Measurements from ENCODE around the gene NXT2.
"Not testable (repeated sequence)": the region's sequence is repeated elsewhere in the genome, so short reads cannot be mapped to it uniquely, and the experiment has no call there.

Gene NXT2

GRCh38 chrX:109536439-109537323, at the start of gene NXT2:
TSS of gene NXT2 (plus strand) at chrX:109536844. CDS start at chrX:109537007, 163 bp downstream.
- DNase-seq = peak; percentile 94

- no peak for DNase-seq
Measured at GRCh38 chrX:109487640-109488039, 49.0 kb upstream of the NXT2 start.

DNA sequence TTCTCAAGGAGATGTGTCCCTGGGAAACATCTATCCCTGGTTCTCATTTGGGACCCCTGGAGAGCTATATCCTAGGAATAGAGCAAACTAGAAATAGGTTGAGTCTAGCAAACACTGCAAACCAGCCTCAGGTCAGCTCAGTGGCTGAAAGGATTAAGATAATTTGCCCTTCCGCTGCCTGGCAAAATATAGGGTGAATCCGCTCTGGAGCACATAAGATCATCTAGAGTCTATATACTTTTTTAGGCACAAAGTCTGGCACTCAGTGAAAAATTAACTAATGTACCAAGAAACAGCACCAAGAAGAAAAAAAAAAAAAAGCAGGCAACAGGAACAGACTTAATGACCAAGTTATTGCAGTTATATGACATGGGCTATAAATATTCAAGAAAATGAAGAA, 47.5 kb upstream of the NXT2 start:
- DNase-seq = no peak

DNA sequence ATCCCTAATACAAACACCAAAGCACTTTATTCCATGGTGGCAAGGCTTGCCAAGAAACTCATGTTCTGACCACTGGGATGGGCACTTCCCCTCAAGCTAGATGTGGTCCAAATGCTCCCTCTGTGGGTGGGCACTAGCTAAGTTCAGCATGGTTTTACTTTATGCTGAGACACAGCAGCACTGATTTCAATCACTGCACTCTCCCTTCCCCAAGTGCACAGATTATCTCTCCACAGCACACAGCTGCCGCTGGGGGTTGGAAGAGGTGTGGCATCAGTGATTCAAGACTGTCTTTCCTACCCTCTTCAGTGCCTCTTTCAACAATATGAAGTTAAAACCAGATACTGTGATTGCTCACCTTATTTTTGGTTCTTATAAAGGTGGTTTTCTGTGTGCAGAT, 38.2 kb upstream of the NXT2 start:
- DNase-seq = no peak

GRCh38 chrX:109501176-109501575, 35.5 kb upstream of the NXT2 start:
- DNase-seq = no peak

DNA sequence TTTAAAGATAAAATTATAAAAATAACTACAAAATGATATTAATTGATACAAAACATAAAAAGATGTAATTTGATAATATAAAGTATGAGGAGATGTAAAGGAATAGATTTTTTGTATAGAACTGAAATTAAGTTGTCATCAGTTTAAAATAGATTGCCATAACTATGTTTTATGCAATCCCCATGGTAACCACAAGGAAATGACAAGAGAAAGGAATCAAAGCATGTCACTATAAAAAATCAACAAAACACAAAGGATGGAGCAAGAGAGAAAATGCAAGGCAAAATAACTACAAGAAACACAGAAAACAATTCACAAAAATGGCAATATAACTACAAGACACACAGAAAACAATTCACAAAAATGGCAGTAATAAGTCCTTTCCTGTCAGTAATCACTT, 27.7 kb upstream of the NXT2 start:
- no peak for DNase-seq

DNA sequence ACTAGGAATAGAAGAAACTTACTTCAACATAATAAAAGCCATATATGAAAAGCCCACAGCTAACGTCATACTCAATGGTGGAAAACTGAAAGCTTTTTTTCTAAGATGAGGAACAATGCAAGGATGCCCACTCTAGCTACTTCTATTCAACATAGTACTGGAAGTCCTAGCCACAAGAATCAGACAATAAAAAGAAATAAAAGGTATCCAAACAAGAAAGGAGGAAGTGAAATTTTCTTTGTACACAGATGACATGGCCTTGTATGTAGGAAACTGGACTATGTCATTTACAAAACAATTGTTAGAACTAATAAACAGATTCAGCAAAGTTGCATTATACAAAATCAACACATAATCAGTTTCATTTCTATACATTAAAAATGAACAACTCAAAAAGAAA, 25.5 kb upstream of the NXT2 start:
- DNase-seq = no peak

DNA sequence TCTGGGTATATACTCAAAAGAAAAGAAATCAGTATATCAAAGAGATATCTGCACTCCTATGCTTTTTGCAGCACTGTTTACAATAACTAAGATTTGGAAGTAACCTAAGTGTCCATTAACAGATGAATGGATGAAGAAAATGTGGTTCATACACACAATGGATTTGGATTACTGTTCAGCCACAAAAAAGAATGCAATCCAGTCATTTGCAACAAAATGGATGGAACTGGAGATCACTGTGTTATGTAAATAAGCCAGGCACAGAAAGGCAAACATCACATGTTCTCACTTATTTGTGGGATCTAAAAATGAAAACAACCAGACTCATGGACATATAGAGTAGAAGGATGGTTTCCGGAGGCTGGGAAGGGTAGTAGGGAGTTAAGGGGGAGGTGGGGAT, 17.6 kb upstream of the NXT2 start:
- no peak for DNase-seq

DNA sequence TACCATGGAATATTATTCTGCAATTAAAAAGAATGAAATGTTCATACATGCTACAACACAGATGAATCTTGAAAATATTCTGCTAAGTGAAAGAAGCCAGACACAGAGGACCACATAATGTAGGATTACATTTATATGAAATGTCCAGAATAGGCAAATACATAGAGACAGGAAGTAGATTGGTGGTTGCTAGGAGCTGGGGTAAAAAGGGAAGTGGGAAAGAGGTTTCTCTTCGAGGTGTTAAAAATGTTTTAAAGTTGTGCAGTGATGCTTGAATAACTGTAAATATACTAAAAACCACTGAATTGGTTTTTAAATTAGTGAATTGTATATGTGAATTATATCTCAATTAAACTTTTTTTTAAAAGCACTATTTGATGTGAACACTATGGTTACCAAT, 3.6 kb upstream of the NXT2 start:
- no peak for DNase-seq

DNA sequence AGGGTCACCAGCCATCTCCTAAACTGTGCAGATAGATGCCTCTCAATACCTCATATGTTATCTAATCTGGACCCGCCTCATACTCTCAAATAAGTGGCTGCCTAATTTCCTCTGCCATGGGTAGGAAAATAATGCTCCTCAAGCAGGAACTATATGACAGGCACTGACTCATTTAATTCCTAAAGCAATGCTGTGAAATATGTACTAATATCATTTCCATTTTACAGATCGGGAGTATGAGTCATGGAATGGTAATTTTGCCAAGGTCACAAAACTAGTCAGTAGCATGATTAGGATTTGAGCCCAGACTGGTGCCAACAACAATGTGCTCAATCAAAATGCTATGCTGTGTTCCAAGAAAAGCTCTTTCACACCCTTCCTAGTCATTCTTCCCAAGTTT, 3.0 kb upstream of the NXT2 start:
- DNase-seq = no peak

GRCh38 chrX:109534933-109535332, 1.7 kb upstream of the NXT2 start:
- peak; percentile 19 for DNase-seq

DNA sequence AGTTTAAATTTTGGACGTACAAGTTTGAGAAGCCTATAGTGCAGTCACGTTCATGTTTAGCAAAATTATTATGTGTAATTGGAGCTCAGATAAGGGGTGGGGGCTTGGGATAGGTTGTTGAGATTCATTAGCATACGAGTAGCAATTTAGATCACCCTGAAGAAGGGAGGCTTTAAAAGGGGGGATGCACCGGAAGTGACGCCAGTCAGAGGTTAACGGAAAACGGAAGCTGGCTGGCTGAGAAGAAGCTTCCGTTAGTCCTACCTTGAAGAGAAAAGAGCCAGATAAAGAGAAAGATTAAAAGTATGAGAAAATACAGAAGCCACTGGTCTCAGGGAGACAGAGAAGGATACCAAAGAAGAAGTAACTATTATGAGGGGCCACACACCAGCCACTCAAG, 1.1 kb upstream of the NXT2 start:
- DNase-seq = no peak

GRCh38 chrX:109537324-109537665, 651 bp downstream of the NXT2 start:
- DNase-seq = no peak

GRCh38 chrX:109539007-109539406, 2.4 kb downstream of the NXT2 start:
- DNase-seq = not testable (repeated sequence)

GRCh38 chrX:109553862-109554261, 17.2 kb downstream of the NXT2 start:
- DNase-seq = no peak

DNA sequence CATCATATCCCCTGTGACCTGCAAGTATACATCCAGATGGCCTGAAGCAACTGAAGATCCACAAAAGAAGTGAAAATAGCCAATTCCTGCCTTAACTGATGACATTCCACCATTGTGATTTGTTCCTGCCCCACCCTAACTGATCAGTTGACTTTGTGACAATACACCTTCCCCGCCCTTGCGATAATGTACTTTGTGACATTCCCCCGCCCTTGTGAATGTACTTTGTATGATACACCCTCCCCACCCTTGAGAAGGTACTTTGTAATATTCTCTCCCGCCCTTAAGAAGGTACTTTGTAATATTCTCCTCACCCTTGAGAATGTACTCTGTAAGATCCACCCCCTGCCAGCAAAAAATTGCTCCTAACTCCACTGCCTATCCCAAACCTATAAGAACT, 39.4 kb downstream of the NXT2 start:
- DNase-seq = not testable (repeated sequence)

DNA sequence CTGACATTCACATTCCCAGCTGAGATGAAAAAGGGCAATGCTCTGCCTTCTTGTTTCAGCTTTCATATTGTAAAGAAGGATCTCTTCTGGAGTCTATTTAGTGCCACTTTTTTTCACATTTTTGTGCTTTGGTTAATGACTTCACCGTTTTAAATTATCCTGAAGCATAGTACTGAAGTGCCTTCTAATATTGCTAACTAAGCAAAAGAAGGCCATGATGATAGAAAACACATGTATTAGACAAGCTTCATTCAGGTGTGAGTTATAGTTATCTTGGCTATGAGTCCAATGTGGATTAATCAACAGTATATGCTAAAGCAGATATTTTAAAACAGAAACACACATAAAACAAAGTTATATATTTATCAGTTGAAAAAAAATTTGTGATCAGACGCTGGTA, 40.4 kb downstream of the NXT2 start:
- no peak for DNase-seq

DNA sequence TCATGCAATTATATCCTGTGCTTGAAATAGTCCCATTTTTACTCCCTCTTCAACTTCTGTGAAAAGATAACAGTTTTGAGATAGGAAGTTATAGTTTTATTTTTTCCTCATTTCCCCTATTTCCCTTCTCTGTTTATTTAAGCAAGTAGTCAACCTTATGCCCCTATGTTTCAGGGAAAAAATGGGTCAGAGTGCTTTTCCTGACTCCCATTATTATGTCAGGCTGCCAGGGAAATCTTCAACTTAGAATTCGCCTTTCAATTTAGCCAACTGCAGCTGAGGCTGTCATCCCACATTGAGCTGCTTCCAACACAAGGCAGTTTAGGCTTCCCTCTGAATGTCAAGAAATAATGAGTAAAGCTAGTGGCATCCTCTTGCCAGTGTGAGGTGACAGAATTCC, 42.3 kb downstream of the NXT2 start:
- DNase-seq = no peak

- no peak for DNase-seq
Measured at GRCh38 chrX:109585488-109585887, 48.8 kb downstream of the NXT2 start.

DNA sequence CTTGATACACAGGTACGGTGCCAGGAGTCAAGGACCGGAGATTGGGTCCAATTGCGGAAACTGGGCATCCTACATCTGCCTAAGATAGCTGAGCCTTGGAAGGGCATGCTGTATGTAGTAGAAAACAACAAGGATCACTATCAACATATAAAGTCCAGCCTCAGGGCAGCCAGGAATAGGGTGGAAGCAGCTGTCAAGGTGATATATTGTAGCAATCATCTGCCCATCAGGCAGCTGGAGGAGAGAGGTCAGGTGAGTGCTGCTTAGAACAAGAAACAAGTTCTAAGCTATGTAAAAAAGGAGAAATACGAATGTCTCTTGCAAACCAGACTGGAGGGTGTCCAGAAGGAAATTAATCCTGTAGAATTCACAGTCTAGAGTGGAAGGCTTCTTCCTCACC, 53.5 kb downstream of the NXT2 start:
- no peak for DNase-seq

All from left hindlimb (tissue), 1 donor.